Activated naive CD4-positive, alpha-beta T cell treated with anti-CD3 and anti-CD28 coated beads for 36 hours (primary cell): ENCODE results near the gene CHRND. TPM values are rescaled to one million over a fixed set of nuclear protein-coding genes. Genes with fewer than 3 reads are reported as not detected.
A peak's percentile ranks its signal among the peaks of the same experiment; 100 is the strongest.

ENCODE experiments used
- CTCF ChIA-PET: fragments of 350-600 bp; sonication (Branson Sonifier 250); formaldehyde crosslinking; loops from one replicate; lab custom pipeline; 2021; ENCODE audit warnings: antibody characterized with exemption; lab: Charles Lee
- DNase-seq: peaks from one replicate; pipeline ENCODE4 v3.0.0-alpha.2; 2020
- H3K27ac Mint-ChIP-seq: one replicate; pipeline ENCODE4 v1.8.0; 2021; ENCODE audit warnings: mild to moderate bottlenecking, mixed read lengths
- H3K27me3 Mint-ChIP-seq: one replicate; pipeline ENCODE4 v1.8.0; 2021; ENCODE audit warnings: low read depth, mixed read lengths
- H3K36me3 Mint-ChIP-seq: one replicate; pipeline ENCODE4 v1.8.0; 2021; ENCODE audit warnings: low read depth, mixed read lengths
- H3K4me1 Mint-ChIP-seq: one replicate; pipeline ENCODE4 v1.8.0; 2021; ENCODE audit warnings: low read depth, mixed read lengths
- H3K4me3 Mint-ChIP-seq: one replicate; pipeline ENCODE4 v1.8.0; 2021; ENCODE audit warnings: mild to moderate bottlenecking, moderate library complexity, mixed read lengths
- H3K9me3 Mint-ChIP-seq: one replicate; pipeline ENCODE4 v1.8.0; 2021; ENCODE audit warnings: mixed read lengths
- intact Hi-C: fragments of 100-400 bp; cut with micrococcal nuclease; formaldehyde crosslinking; loops from one replicate; pipeline ENCODE4 v1.15.1; 2023
- total RNA-seq, 2 experiments: library from RNA; stranded (reverse); gene quantifications; one replicate each; pipeline ENCODE4 v1.2.3, GENCODE V29; 2021

CHRND gene
- not detected for total RNA-seq

DNA sequence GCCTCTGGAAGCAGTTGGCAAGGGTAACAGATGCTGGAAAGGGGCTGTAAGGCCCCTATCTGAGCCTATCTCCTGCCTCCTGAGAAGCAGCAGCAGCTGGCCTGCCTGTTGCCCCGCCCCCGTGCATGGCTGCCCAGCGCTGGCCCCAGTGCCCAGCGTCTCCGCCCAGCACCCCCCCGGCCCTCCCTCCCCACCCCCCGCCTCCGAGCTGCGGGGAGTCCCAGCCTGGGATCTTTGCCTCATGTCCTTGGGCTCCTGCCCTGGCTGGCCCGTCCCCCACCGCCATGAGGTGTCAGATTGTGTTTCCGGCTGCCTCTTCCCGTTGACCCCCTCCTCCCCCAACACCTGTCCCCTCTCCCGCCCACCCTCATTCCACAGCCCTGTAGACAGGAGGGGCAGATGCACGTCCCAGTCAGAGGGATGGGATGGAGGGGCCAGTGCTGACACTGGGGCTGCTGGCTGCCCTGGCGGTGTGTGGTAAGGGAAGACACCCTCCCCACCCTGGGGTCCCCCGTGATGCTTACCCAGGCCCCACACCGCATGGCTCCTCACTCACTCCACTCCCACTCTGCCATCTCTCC, at the start of gene CHRND:
TSS of gene CHRND (plus strand) at position 370 of the 581 bp plus-strand sequence. CDS start at position 426, 56 bp downstream.
- DNase-seq: no peak
- CTCF ChIA-PET: interaction anchor here (1.1 kb wide), 1 partner anchor 87 kb away, joined by 5 read pairs; no protein-coding TSS in a partner anchor
- intact Hi-C loops: loop anchor here (10.0 kb wide), 2 partner anchors 181 to 601 kb away; partner anchors contain the start of gene NPPC
- Mint-ChIP-seq H3K27me3 (peaks cover 42% of the 10 kb centered on the region), H3K4me3 (no peak within 1 kb of the TSS), H3K4me1 (peaks cover 21% of the 10 kb centered on the region), H3K36me3 (no peaks in the 10 kb centered on the region), H3K9me3 (no peaks in the 10 kb centered on the region), H3K27ac (no peak within 1 kb of the TSS)

DNA sequence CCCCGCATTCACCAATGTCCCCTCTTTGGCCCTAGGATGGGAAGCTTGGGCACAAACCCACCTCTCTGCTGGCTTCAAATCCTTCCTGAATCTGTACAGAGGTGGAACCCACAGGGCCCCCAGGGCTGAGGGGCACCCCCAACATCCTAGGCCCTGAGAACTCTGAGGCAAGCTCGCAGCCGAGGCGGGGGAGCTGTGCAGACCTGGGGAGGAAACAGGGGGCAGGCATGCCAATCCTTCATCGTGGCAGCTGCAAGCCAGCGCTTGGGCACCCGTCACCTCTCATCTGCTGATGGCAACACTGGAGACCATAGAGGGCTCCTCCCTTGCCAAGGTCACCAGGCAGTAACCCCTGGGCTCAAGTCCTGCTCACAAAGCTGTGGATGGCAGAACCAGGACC, 49.2 kb upstream of the CHRND start:
- Mint-ChIP-seq H3K9me3 (peaks cover 11% of the 10 kb centered on the region), H3K27ac (no peak overlapping the region), H3K4me3 (no peak overlapping the region), H3K27me3 (peaks cover 13% of the 10 kb centered on the region), H3K36me3 (no peaks in the 10 kb centered on the region), H3K4me1 (no peaks in the 10 kb centered on the region)
- CTCF ChIA-PET: interaction anchor here (1.4 kb wide), 1 partner anchor 29 kb away, joined by 3 read pairs; no protein-coding TSS in a partner anchor
- intact Hi-C loops: no loop called here
- DNase-seq: no peak

DNA sequence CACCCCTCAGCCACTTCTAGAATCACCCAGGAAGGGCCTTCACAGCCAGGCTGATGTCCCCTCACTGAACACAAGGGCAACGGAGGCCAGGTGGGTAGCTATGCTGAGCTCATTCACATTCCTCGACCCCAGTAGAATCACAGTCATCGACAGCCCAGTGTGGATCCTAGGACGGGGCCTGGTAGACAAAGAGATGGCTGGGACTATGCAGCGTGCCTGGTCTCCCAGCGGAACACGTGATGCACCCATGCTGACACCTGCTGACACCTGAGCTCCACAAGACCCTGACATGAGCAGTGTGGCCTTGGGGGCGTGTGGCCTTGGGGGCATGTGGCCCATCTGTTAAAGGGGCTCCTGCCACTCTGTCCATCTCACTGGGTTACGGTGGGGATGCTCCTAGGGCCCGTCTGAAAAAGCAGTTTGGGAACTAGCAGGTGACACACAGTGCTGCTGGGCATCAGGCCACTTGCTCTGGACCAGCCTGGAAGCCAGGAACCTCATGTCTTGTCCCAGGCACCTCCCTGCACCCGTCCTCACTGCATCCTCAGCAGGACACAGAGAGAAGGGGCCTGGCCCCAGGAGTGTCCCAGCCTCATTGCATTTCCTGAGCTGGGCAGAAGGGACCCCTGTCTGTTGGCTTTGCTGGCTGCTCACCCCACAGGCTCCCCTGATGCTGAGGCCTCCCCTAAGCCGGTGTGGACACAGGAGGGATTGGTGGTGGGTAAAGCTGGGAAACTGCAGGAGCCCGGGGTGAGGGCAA, 48.0 kb upstream of the CHRND start:
- H3K36me3 Mint-ChIP-seq: no peaks in the 10 kb centered on the region
- H3K4me3 Mint-ChIP-seq: no peak overlapping the region
- H3K27me3 Mint-ChIP-seq: peaks cover 8% of the 10 kb centered on the region
- CTCF ChIA-PET: interaction anchor here (1.4 kb wide), 1 partner anchor 30 kb away, joined by 3 read pairs; no protein-coding TSS in a partner anchor
- H3K9me3 Mint-ChIP-seq: peaks cover under 1% of the 10 kb centered on the region
- no peaks in the 10 kb centered on the region for H3K4me1 Mint-ChIP-seq
- intact Hi-C loops: no loop called here
- peak; percentile 0 for DNase-seq
- no peak overlapping the region for H3K27ac Mint-ChIP-seq

DNA sequence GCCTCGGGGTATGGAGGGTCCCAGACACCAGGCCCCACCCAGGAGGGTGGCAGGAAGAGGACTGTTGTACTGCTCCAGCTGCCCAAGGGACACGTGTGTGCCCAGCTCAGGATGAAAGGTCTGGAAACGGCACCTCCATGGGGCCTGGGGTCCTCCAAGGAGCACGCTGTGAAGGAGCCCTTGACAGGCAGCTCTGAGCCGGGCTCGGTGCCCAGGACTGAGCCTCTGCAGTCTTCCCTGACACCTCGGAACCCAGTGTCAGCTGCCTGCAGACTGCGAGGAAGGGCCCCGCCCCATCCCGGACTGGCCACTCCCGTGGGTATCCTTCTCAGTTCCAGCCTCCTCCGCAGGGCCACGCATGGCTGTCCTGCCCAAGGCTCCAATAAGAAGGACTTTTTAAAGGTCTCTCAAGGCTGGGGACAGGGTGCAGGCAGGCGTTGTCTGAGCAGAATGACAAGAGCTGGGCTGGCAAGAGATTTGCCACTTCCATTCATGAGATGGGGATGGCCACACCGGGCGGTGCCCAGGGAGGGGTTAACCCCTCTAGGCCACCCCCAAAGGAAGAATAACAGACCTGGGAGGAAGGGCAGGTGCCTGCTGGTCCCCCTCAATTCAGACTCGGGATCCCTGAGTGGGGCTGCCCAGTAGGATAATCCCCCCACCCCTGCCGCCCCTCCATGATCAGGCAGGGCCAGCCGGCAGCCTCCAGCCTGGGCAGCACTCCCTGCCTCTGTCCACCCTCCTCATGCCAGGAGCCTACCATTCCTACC, 47.2 kb upstream of the CHRND start:
- CTCF ChIA-PET: no interaction called here
- Mint-ChIP-seq H3K4me1 (no peaks in the 10 kb centered on the region), H3K27me3 (peaks cover 4% of the 10 kb centered on the region), H3K27ac (no peak overlapping the region), H3K4me3 (no peak overlapping the region), H3K36me3 (no peaks in the 10 kb centered on the region), H3K9me3 (no peaks in the 10 kb centered on the region)
- peak; percentile 2 for DNase-seq
- intact Hi-C loops: no loop called here

DNA sequence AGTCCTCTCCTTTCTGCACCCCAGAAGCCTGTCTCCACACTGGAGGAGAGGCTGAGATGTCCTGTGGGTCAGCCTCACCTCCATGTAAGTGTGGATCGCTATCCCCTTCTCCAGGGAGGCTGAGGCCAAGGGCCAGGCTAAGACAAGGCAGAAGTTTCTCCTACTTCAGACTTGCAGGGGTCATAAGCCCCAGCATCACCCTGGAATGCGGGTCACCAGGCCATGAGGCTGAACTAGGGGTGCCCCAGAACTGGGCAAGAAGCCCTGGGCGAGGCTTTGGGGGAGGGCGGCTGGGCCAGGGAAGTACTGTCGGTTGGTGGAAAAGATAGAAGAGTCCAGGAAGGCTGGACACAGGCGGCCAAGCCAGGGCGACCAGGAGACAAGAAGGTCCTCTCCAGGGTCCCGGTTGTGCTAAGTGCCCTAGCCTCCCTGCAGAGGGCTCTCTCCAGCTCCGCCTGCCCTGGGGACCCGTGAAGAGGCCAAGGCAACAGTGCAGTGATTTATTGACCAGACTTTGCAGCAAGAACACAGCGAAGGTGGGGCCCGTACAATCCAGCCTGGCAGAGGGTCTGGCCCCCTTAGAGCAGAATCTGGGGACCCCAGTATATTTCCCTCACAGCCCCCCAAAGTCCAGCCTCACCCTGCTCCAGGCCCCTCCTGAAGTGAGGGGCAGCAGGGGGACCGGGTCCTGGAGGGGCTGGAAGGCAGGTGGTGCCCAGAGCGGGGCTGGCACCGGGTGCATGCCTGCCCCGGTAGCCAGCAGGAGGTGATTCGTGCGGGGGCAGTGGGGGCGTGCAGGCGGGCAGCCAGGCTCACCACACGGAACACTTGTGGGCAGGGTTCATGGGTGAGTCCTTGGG, 46.4 kb upstream of the CHRND start:
- Mint-ChIP-seq H3K27me3 (peaks cover 6% of the 10 kb centered on the region), H3K4me3 (no peak overlapping the region), H3K27ac (no peak overlapping the region), H3K36me3 (no peaks in the 10 kb centered on the region), H3K4me1 (no peaks in the 10 kb centered on the region), H3K9me3 (no peaks in the 10 kb centered on the region)
- DNase-seq: peak; percentile 3
- CTCF ChIA-PET: no interaction called here
- intact Hi-C loops: no loop called here

DNA sequence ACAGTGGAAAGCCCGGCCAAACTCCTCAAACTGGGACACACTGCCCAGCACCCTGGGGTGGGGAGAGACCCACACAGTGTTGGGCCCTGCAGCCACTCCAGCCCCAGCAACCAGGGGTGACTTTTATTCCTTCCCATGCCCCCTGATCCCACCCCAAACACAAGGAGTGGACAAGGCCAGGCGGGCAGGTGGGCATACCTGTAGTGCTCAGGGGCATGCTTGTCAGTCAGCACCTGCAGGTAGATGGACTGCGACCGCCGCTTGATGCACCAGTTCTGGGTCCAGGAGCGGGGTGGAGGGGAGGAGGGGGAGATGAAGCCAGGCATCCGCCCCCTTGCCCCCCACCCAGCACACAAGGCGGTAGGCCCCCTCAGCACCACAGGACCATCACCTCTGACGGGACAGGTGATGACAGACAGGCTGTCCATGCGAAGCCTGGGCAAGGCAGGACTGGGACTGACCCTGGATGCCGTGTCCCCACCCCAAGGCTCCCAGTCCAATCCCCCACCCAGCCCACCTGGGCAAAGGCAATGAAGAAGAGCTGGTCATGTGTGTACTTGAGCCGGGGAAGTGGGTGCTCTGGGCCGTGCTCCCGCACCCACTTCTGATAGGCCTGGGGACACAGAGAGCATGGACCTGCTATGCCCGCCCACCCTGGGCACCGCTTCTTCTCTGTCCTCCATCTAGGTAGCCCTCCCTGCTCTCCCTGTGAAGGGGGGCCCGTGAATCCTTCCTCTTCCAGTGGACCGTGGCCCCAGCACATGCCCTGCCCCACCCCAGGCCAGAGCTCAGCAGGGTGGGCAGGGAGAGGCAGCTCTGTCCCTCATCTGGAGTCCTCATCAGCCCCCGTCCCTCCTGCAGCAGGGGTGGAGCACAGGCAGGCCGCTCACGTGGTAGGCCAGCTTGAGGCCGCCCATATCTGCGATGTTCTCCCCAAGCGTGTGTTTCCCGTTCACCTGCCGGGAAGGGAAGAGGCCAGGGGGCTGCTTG, 45.5 kb upstream of the CHRND start:
- no peak overlapping the region for H3K27ac Mint-ChIP-seq
- no peaks in the 10 kb centered on the region for H3K9me3 Mint-ChIP-seq
- peak; percentile 2 for DNase-seq
- H3K4me1 Mint-ChIP-seq: peaks cover 3% of the 10 kb centered on the region
- no peaks in the 10 kb centered on the region for H3K36me3 Mint-ChIP-seq
- H3K27me3 Mint-ChIP-seq: peaks cover 14% of the 10 kb centered on the region
- CTCF ChIA-PET: no interaction called here
- intact Hi-C loops: no loop called here
- H3K4me3 Mint-ChIP-seq: no peak overlapping the region

DNA sequence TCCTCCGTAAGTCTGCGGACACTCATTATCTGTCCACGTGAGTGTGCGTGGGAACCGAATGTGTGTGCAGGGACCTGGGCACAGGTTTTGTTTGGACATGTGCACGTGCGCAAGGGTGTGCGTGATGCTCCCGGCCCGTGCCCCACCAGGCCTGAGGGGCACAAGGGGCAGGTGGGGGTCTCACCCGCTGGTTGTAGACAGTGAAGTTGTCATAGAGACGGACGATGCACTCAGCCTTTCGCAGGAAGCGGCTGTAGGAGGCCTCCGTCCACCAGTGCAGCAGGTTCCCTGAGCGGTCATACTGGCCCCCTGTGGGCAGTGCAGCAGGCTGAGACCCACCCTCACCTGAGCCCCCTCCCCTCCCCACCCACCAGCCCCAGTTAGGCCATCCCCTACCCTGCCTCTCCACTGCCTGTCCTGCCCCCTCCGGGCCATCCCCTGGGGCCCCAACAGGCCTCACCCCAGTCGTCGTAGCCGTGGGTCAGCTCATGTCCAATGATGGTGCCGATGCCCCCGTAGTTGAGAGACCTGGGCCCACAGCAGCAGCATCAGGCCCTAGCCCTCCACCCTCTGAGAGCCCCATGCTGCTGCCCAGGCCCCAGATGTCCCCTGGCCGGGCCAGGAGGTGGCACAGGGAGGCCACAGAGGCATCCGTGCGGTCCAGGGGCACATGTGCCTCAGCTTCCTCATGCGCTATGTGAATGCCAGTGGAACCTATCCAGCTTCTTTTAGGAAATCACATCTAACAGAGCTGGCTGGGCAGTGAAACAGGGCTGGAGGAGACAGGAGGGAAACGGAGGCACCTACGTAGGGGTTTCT, 44.4 kb upstream of the CHRND start:
- peak; percentile 1 for DNase-seq
- CTCF ChIA-PET: no interaction called here
- peaks cover 12% of the 10 kb centered on the region for H3K27me3 Mint-ChIP-seq
- intact Hi-C loops: no loop called here
- H3K9me3 Mint-ChIP-seq: no peaks in the 10 kb centered on the region
- H3K36me3 Mint-ChIP-seq: no peaks in the 10 kb centered on the region
- no peak overlapping the region for H3K27ac Mint-ChIP-seq
- H3K4me1 Mint-ChIP-seq: peaks cover 3% of the 10 kb centered on the region
- no peak overlapping the region for H3K4me3 Mint-ChIP-seq

DNA sequence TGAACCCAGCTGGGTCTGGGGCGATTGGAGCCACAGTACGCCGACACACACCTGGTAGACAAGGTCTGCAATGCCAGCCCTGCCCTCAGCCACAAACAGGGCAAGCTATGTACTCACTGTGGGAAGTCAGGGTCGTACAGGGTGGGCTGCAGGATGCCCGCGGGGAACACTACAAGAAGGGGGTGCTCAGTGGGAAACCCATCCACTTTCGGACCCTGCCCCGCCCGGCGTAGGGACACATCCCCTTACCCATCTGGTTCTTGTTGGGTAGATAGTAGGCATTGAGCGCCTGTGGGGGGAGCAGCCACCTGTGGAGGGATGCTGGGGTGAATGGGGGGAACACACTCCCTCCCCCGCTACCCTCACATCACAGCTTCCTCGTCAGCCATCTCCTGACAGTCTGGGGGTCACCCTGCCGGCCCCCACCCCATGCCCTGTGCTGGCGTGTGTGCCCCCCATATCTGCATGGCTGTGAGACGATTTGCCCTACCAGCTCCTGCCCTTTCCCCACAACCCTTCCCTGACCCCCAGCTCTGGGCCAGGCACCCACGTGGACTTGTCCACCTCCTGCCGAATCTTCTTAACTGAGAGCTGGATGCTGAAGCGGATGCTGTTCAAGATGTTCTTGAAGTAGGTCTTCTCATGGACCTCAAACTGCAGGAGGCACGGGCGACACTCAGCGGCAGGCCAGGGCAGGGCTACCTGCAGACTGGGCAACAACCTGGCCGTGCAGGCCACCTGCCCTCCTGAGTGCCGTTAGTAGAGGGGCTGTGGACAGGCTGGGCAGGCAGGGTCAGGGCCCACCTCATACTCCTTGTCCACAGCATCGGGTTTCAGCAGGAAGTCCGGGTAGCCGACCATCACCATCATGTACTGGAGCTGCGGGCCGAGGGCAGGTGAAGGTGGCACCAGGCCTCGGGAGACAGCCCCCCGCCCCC, 43.4 kb upstream of the CHRND start:
- DNase-seq: peak; percentile 4
- no peak overlapping the region for H3K4me3 Mint-ChIP-seq
- no peaks in the 10 kb centered on the region for H3K36me3 Mint-ChIP-seq
- CTCF ChIA-PET: no interaction called here
- intact Hi-C loops: no loop called here
- H3K27me3 Mint-ChIP-seq: peaks cover 18% of the 10 kb centered on the region
- no peaks in the 10 kb centered on the region for H3K9me3 Mint-ChIP-seq
- H3K27ac Mint-ChIP-seq: no peak overlapping the region
- H3K4me1 Mint-ChIP-seq: peaks cover 3% of the 10 kb centered on the region

DNA sequence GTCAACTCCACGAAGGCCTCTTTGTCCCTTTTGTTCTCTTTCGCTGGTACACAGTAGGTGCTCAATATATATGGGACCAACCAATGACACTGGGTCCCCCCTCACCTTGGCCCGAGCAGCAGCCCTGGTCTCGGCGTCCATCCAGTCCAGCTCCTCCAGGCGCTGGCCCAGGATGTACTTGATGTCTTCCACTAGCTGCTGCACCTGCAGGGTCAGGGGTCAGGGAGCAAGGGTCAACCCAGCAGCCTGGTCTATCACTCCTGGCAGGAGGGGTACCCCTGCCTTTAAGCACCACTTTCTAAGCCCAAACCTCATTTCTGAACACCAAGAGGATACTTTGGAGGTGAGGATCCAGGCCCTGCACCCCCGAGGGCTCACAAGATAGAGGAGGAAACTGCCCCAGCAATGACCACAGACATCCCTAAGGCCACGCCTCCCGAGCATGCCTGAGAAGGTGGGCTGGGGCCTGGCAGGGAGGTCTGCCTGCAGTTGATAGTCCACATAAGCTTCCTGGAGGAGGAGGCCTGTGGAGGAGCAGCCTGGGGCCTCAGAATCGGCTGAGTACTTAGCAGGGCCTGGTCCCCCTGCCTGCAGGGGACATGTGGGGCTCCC, 42.5 kb upstream of the CHRND start:
- Mint-ChIP-seq H3K27me3 (peaks cover 23% of the 10 kb centered on the region), H3K36me3 (no peaks in the 10 kb centered on the region), H3K4me1 (peaks cover 3% of the 10 kb centered on the region), H3K4me3 (no peak overlapping the region), H3K9me3 (no peaks in the 10 kb centered on the region), H3K27ac (no peak overlapping the region)
- intact Hi-C loops: no loop called here
- CTCF ChIA-PET: no interaction called here
- DNase-seq: peak; percentile 2
